HepG2 (cell line): Measurements from ENCODE around the gene LTBR. TPM values are rescaled to one million over a fixed set of nuclear protein-coding genes. Genes with fewer than 3 reads are reported as not detected.
A peak's percentile ranks its signal among the peaks of the same experiment; 100 is the strongest.

Experiments used
- E2F5 ChIP-seq: sonication (generic); formaldehyde crosslinking; conservative IDR thresholded peaks from 2 replicates; pipeline ENCODE4 v1.4.0; 2020; ENCODE audit warnings: missing genetic modification reagents
- FOSL2 ChIP-seq: sonication (generic); formaldehyde crosslinking; IDR thresholded peaks from 2 replicates; pipeline ENCODE4 v1.4.0; 2020; ENCODE audit warnings: missing genetic modification reagents
- HDAC1 ChIP-seq: sonication (generic); formaldehyde crosslinking; IDR thresholded peaks from 2 replicates; pipeline ENCODE4 v1.5.1; 2020; ENCODE audit warnings: mild to moderate bottlenecking, missing genetic modification reagents
- HNF1B ChIP-seq: sonication (generic); formaldehyde crosslinking; IDR thresholded peaks from 2 replicates; pipeline ENCODE4 v1.5.1; 2020; ENCODE audit warnings: mild to moderate bottlenecking, moderate library complexity, missing genetic modification reagents
- KDM5B ChIP-seq: sonication (generic); formaldehyde crosslinking; IDR thresholded peaks from 2 replicates; pipeline ENCODE4 v1.4.0; 2020; ENCODE audit warnings: missing genetic modification reagents, mild to moderate bottlenecking, borderline replicate concordance
- KIAA2018 ChIP-seq: sonication (generic); formaldehyde crosslinking; IDR thresholded peaks from 2 replicates; pipeline ENCODE4 v1.5.0; 2020; ENCODE audit warnings: mild to moderate bottlenecking, missing genetic modification reagents, borderline replicate concordance
- PAXIP1 ChIP-seq: sonication (generic); formaldehyde crosslinking; conservative IDR thresholded peaks from 2 replicates; pipeline ENCODE4 v1.4.0; 2020; ENCODE audit warnings: mild to moderate bottlenecking, missing genetic modification reagents, moderate library complexity
- ZFYVE20 ChIP-seq: sonication (generic); formaldehyde crosslinking; IDR thresholded peaks from 2 replicates; pipeline ENCODE4 v1.8.0; 2023; ENCODE audit warnings: low read depth, mild to moderate bottlenecking, moderate library complexity, missing genetic modification reagents, borderline replicate concordance
- ZNF253 ChIP-seq: sonication (generic); formaldehyde crosslinking; IDR thresholded peaks from 2 replicates; pipeline ENCODE4 v1.8.0; 2022; ENCODE audit warnings: mild to moderate bottlenecking, missing genetic modification reagents, borderline replicate concordance
- ZNF737 ChIP-seq: sonication (generic); formaldehyde crosslinking; IDR thresholded peaks from 2 replicates; pipeline ENCODE4 v1.5.0; 2020; ENCODE audit warnings: missing genetic modification reagents, mild to moderate bottlenecking, borderline replicate concordance
- polyA plus RNA-seq, 8 experiments: library from polyadenylated mRNA; depleted of rRNA in 3 of 8; stranded (reverse) in 7 of 8; unstranded in 1 of 8; fragments of >200 nt; fragmentation: Illumina TruSeq in 4 of 8; extraction: Trizol in 4 of 8; gene quantifications; 2 replicates each; pipeline versions ENCODE4 v1.2.1 to v1.2.3, GENCODE V29; 2011 to 2016; ENCODE audit warnings: low read depth in 4 of 8, missing spikeins in 1 of 8, mixed read lengths in 1 of 8; ENCODE audit not compliant: insufficient read depth in 1 of 8
- total RNA-seq, 5 experiments: library from RNA; depleted of rRNA; stranded (reverse); fragments of >200 nt; fragmentation: Illumina TruSeq; extraction: Trizol; gene quantifications; 2 replicates each; pipeline ENCODE4 v1.2.3, GENCODE V29; 2016; ENCODE audit warnings: low read depth in 1 of 5
- TF ChIP-seq, protein P1 (sequence below): sonication (generic); formaldehyde crosslinking; IDR thresholded peaks from 2 replicates; pipeline ENCODE4 v1.8.0; 2022; ENCODE audit warnings: mild to moderate bottlenecking, missing genetic modification reagents, moderate library complexity

Gene LTBR
- total and polyA plus RNA-seq, 2 of the 13 experiments (the other 11 are each of a cell fraction or from before 2014, with no cell fraction given) = 31.4 to 34.8 TPM

GRCh38 chr12:6383572-6384498 lies at the start of gene LTBR (continued):
- no peak for TF ChIP-seq KIAA2018 (CRISPR knock-in tag)
- peak; percentile 77 for TF ChIP-seq HDAC1
- no peak for TF ChIP-seq E2F5 (CRISPR knock-in tag)
- TF ChIP-seq KDM5B (CRISPR knock-in tag) = peak; percentile 97
- TF ChIP-seq PAXIP1 (CRISPR knock-in tag) = peak; percentile 67
- TF ChIP-seq, protein P1, sequence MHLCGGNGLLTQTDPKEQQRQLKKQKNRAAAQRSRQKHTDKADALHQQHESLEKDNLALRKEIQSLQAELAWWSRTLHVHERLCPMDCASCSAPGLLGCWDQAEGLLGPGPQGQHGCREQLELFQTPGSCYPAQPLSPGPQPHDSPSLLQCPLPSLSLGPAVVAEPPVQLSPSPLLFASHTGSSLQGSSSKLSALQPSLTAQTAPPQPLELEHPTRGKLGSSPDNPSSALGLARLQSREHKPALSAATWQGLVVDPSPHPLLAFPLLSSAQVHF (CRISPR knock-in tag) = peak; percentile 71; the same call in 1 of the 2 replicates
- peak; percentile 87; the same call in 1 of the 2 replicates for TF ChIP-seq HNF1B
- TF ChIP-seq ZFYVE20 = no peak; the same call in 1 of the 2 replicates
- no peak for TF ChIP-seq ZNF737
- peak; percentile 69 for TF ChIP-seq FOSL2
- peak; percentile 98 for TF ChIP-seq ZNF253 (CRISPR knock-in tag)
